Testis (tissue), 2 donors: ENCODE data around the gene ASPHD1.

Experiments used
- CTCF ChIP-seq, 3 experiments: fragments of 450-650 bp in 2 of 3; fragments of 200-600 bp in 1 of 3; sonication (generic) in 1 of 3; IDR thresholded peaks; one replicate each; pipeline ENCODE4 v1.5.1; 2016 to 2019; ENCODE audit warnings: antibody characterized with exemption in 3 of 3, mild to moderate bottlenecking in 2 of 3, moderate library complexity in 1 of 3
- POLR2A ChIP-seq: fragments of 450-650 bp; IDR thresholded peaks from one replicate; pipeline ENCODE4 v1.6.1; 2017; ENCODE audit warnings: antibody characterized with exemption, mild to moderate bottlenecking, moderate library complexity

- no peak for TF ChIP-seq CTCF (IDR thresholded peaks at IDR 0.05)
- TF ChIP-seq POLR2A = no peak
These were observed 47.6 kb upstream of the ASPHD1 start for GRCh38 chr16:29852654-29853053.
